ENCODE data around the gene PTPRD. TPM values are rescaled to one million over a fixed set of nuclear protein-coding genes. Genes with fewer than 3 reads are reported as not detected.

The PTPRD gene
- total RNA-seq, 1 experiment from 2014 or later, result 32.5 TPM

GRCh38 chr9:10597801-10598200, 15.0 kb downstream of the PTPRD start:
- Histone ChIP-seq H2BK5ac (ENCODE audit: insufficient read length, low read length) (no peak overlapping the region), H3T11ph (ENCODE audit: low read length) (no peak overlapping the region), H3K79me1 (ENCODE audit: insufficient read depth, low read depth, low read length, poor library complexity, severe bottlenecking) (no peaks in the 10 kb centered on the region), H2AK5ac (ENCODE audit: insufficient read length, low read length) (no peak overlapping the region), H4K8ac (replicated peaks; ENCODE audit: insufficient read length, low read depth, low read length) (no peak overlapping the region), H3K27me3 (ENCODE audit: insufficient read depth, low read length) (no peaks in the 10 kb centered on the region), H2BK15ac (ENCODE audit: low read depth, low read length) (no peak overlapping the region), H4K91ac (ENCODE audit: insufficient read length, low read depth, low read length) (no peak overlapping the region), H3K4me2 (ENCODE audit: insufficient read depth, insufficient read length, low read length) (no peak overlapping the region), H3K9ac (ENCODE audit: extremely low read depth, insufficient read length, low read length) (no peak overlapping the region), H3K9me3 (ENCODE audit: control insufficient read depth, low read depth, low read length) (no peaks in the 10 kb centered on the region), H3K23me2 (ENCODE audit: insufficient read length, low read depth, low read length, poor library complexity, severe bottlenecking) (no peaks in the 10 kb centered on the region), H3K79me2 (ENCODE audit: insufficient read depth, low read length) (no peaks in the 10 kb centered on the region), H3K4me1 (ENCODE audit: insufficient read depth, low read length) (no peaks in the 10 kb centered on the region), H4K20me1 (ENCODE audit: control insufficient read depth, insufficient read depth, insufficient read length) (no peaks in the 10 kb centered on the region), H3K56ac (ENCODE audit: insufficient read length, low read depth, low read length) (no peak overlapping the region), H3K23ac (ENCODE audit: insufficient read length, low read depth, low read length) (no peak overlapping the region), H2BK20ac (ENCODE audit: low read depth, low read length, poor library complexity, severe bottlenecking) (no peak overlapping the region), H4K5ac (ENCODE audit: insufficient read length, low read depth, low read length) (no peak overlapping the region), H2AFZ (ENCODE audit: low read length) (no peak overlapping the region), H2BK12ac (ENCODE audit: insufficient read length, low read depth, low read length) (no peak overlapping the region), H3K4ac (ENCODE audit: low read depth, low read length) (no peak overlapping the region), H2BK120ac (ENCODE audit: low read depth, low read length, poor library complexity, severe bottlenecking) (no peak overlapping the region), H3K14ac (ENCODE audit: insufficient read depth, low read length) (no peak overlapping the region), H3K18ac (ENCODE audit: insufficient read length, low read depth, low read length) (no peak overlapping the region), H3K27ac (ENCODE audit: insufficient read length, low read depth, low read length) (no peak overlapping the region)
- Mint-ChIP-seq H3K27ac (no peak overlapping the region), H3K4me3 (no peak overlapping the region), H3K9me3 (no peaks in the 10 kb centered on the region), H3K36me3 (ENCODE audit: insufficient read depth in 1 of 3, low read depth in 3 of 3) (no peaks in the 10 kb centered on the region; a peak in 1 of 7 replicates), H3K4me1 (no peaks in the 10 kb centered on the region), H3K27me3 (ENCODE audit: low read depth) (no peaks in the 10 kb centered on the region)
- no peak for DNase-seq
- no CpG with 5 or more reads among the region's 3 CpGs for WGBS (ENCODE audit: extremely low coverage, insufficient read length, low lambda C conversion rate)
- TF ChIP-seq, protein P1, sequence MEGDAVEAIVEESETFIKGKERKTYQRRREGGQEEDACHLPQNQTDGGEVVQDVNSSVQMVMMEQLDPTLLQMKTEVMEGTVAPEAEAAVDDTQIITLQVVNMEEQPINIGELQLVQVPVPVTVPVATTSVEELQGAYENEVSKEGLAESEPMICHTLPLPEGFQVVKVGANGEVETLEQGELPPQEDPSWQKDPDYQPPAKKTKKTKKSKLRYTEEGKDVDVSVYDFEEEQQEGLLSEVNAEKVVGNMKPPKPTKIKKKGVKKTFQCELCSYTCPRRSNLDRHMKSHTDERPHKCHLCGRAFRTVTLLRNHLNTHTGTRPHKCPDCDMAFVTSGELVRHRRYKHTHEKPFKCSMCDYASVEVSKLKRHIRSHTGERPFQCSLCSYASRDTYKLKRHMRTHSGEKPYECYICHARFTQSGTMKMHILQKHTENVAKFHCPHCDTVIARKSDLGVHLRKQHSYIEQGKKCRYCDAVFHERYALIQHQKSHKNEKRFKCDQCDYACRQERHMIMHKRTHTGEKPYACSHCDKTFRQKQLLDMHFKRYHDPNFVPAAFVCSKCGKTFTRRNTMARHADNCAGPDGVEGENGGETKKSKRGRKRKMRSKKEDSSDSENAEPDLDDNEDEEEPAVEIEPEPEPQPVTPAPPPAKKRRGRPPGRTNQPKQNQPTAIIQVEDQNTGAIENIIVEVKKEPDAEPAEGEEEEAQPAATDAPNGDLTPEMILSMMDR (conservative IDR thresholded peaks at IDR 0.05), result no peak

All from H9 (cell line).